Stimulated activated CD8-positive, alpha-beta memory T cell treated with anti-CD3 and anti-CD28 coated beads, Interleukin-4, amount 100 ng/mL, for 1 hour (primary cell): Measurements from ENCODE around the gene E4F1.
"Not testable (repeated sequence)": the region's sequence is repeated elsewhere in the genome, so short reads cannot be mapped to it uniquely, and the experiment has no call there.

Experiments
- DNase-seq, 2 donors: peaks; one replicate each; pipeline ENCODE4 v3.0.0-alpha.2; 2020; ENCODE audit warnings: low read depth in 2 of 2, low spot score in 1 of 2

Gene E4F1

GRCh38 chr16:2189252-2189893, 34.0 kb upstream of the E4F1 start:
- no peak for DNase-seq

- DNase-seq = no peak
Measured at GRCh38 chr16:2190002-2190658, 33.3 kb upstream of the E4F1 start.

GRCh38 chr16:2190659-2191445, 32.5 kb upstream of the E4F1 start:
- DNase-seq = no peak

- no peak for DNase-seq
Measured at GRCh38 chr16:2191446-2191706, 32.0 kb upstream of the E4F1 start.

GRCh38 chr16:2194166-2194834, 29.1 kb upstream of the E4F1 start:
- DNase-seq = no peak

- peak in 1 of 2 donors; percentile 20 for DNase-seq
Measured at GRCh38 chr16:2194852-2195321, 28.5 kb upstream of the E4F1 start.

GRCh38 chr16:2195322-2196161, 27.8 kb upstream of the E4F1 start:
- no peak for DNase-seq

GRCh38 chr16:2196162-2196980, 27.0 kb upstream of the E4F1 start, which contains the start of gene CASKIN1:
Gene CASKIN1 (minus strand): TSS chr16:2196605. CDS start chr16:2196432, 173 bp downstream.
- no peak for DNase-seq

- no peak for DNase-seq
Measured at GRCh38 chr16:2196981-2197511, 26.3 kb upstream of the E4F1 start.

GRCh38 chr16:2197765-2198164, 25.6 kb upstream of the E4F1 start:
- DNase-seq = no peak

- no peak for DNase-seq
Measured at GRCh38 chr16:2198283-2198682, 25.1 kb upstream of the E4F1 start.

- DNase-seq = no peak
Measured at GRCh38 chr16:2199095-2199494, 24.3 kb upstream of the E4F1 start.

GRCh38 chr16:2199621-2200139, 23.7 kb upstream of the E4F1 start:
- DNase-seq = no peak

- DNase-seq = no peak
Measured at GRCh38 chr16:2200313-2200712, 23.1 kb upstream of the E4F1 start.

GRCh38 chr16:2203119-2203688, 20.2 kb upstream of the E4F1 start:
- not testable (repeated sequence) for DNase-seq

- DNase-seq = no peak
Measured at GRCh38 chr16:2204416-2205103, 18.8 kb upstream of the E4F1 start.

- DNase-seq = peak; percentile 71 to 82
Measured at GRCh38 chr16:2205104-2205966, 18.1 kb upstream of the E4F1 start, which contains the start of gene MLST8. Gene MLST8 (plus strand): TSS chr16:2205454. CDS start chr16:2206086, 632 bp downstream.

GRCh38 chr16:2205967-2206313, 17.5 kb upstream of the E4F1 start:
- DNase-seq = no peak
